NCI-H510A (cell line): ENCODE measurements around the gene SPATC1L.

ENCODE experiments used
- DNase-seq: peaks from one replicate; lab custom pipeline; 2025; lab: John Stamatoyannopoulos, UW

SPATC1L gene

DNA sequence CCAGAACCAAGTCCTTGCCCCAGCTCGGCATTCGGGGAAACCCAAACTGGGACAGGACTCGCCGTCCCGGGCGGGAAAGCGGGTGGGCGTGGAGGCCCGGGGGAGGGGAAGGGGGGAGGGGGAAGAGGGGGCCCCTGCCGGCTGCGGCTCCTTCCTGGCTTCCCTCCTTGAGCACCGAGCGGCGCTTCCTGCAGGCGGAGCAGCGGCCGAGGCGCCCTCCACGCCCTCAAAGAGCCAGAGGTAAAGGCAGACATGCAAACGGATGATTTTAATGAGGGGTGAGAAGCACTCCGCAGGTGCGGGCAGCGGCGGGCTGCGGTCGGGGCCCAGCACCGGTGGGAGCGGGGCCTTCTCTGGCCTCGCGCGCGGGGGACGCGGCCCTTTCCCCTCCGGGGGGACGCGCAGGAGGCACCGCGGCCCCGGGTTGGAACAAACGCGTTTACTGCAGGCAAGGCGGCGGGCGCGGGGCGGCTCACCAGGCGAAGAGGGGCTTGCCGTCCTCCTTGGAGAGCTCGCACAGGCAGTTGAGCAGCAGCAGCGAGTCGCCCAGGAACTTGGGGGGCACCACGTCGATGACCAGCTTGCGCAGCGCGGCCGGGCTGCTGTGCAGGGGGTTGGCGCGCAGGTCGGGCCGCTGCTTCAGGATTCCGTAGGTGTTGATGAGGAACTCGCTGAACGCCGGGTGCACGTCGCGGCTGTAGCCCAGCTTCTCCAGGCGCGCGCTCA is 23.2 kb downstream of the SPATC1L start:
- no peak for DNase-seq

- no peak for DNase-seq
Measured at GRCh38 chr21:46160657-46160906, 23.7 kb downstream of the SPATC1L start.

GRCh38 chr21:46159841-46160656 is 24.2 kb downstream of the SPATC1L start:
- no peak for DNase-seq

GRCh38 chr21:46159390-46159789 is 24.9 kb downstream of the SPATC1L start:
- DNase-seq: no peak

DNA sequence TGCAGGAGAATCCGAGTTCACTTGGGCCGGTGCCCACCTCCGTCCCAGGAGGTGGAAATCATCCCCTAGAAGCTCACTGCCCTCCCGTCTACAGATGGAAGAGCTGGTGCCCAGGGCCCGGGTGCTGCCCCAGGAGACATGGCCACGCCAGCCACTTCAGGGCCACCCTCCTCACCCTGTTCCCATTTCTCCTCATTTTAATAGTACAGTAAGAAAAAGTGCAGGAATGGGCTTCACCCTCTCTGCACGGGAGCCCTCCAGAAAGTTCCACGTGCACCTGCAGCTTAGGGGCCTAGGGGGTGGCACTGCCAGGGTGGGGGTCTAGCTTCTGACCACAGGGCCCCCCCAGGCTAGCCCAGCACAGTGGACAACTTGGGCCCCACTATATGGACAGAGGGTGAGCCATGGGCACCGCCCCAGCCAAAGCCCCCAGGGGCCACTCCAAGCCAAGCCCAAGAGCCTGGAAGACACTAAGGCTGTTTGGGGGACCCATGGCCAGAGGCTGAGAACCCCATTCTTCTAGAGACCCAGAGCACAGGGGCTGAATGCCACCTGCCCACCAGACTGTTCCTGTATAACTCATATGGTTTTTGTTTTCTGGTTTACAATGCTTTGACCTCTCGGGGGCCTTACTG is 25.5 kb downstream of the SPATC1L start:
- DNase-seq: no peak

DNA sequence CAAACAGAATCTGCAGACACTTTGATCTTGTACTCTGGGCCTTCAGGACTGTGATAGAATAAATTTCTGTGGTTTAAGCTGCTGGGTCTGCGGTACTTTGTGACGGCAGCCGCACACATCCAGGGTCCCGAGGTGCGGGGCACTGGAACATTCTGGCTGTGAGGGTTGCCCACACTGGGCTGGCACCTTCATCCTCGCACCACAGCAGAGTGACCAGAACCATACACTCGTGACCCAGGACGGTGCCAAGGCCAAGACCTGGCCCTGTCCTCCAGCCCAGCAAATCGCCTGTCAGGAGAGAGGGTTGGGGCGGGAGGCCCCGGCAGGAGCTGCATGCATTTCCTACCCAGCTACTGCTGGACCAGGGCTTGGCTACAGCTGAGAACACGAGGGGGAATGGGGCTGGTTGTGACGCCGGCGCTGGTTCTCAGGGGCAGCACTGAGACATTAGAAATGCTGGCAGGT is 26.2 kb downstream of the SPATC1L start:
- no peak for DNase-seq

GRCh38 chr21:46157396-46157986 is 26.8 kb downstream of the SPATC1L start:
- no peak for DNase-seq

DNA sequence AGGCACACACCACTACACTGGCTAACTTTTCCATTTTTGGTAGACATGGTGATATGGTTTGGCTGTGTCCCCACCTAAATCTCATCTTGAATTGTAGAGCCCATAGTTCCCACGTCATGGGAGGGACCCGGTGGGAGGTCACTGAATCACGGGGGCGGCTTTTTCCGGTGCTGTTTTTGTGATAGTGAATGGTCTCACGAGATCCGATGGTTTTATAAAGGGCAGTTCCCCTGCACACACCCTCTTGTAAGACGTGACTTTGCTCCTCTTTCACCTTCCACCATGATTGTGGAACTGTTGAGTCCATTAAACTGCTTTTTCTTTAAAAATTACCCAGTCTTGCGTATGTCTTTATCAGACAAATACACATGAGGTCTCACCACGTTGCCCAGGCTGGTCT is 27.6 kb downstream of the SPATC1L start:
- DNase-seq: no peak

- no peak for DNase-seq
Measured at GRCh38 chr21:46156378-46156645, 27.9 kb downstream of the SPATC1L start.

GRCh38 chr21:46155514-46156377 is 28.5 kb downstream of the SPATC1L start, which contains the start of gene FTCD:
Gene FTCD, minus strand, starts transcription at chr21:46155579. Its CDS starts 56 bp downstream, at chr21:46155523.
- DNase-seq: no peak

- no peak for DNase-seq
Measured at GRCh38 chr21:46154955-46155513, 29.2 kb downstream of the SPATC1L start.

DNA sequence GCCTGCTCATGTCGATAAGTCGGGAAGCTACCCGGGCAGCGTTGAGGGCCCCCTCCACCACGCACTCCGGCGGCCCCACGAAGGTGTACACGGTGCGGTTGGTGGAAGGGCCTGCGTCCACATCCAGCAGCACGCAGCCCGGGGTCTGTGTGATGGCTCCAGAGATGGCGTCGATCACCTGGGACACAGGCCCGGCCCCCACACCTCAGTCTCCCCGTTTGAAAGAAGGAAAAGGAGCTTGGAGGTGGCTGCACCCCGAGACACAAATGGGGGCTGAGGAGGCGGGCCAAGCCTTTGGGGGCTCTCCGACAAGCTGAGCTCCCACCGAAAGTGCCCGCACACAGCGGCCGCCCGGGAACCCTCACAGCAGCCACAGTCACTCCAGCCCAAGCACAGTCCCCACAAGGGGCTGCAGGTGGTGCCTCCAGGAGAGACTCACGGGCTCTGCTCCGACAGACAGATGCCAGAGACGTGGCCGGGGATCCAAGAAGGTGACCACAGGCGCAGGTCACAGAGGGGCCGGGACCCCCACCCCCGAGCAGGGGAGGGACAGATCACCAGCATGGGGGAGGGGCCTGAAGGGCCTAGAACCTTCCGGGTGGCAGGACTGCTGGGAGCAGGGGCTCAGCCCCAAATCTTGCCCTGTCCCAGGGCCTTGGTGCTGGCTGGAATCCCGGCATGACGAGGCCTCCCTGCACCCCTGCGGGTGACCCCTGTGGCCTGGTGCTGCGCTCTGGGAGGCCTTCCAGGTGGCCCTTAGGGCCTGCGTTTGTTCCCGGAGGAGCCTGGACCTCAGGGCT is 29.9 kb downstream of the SPATC1L start:
- no peak for DNase-seq

DNA sequence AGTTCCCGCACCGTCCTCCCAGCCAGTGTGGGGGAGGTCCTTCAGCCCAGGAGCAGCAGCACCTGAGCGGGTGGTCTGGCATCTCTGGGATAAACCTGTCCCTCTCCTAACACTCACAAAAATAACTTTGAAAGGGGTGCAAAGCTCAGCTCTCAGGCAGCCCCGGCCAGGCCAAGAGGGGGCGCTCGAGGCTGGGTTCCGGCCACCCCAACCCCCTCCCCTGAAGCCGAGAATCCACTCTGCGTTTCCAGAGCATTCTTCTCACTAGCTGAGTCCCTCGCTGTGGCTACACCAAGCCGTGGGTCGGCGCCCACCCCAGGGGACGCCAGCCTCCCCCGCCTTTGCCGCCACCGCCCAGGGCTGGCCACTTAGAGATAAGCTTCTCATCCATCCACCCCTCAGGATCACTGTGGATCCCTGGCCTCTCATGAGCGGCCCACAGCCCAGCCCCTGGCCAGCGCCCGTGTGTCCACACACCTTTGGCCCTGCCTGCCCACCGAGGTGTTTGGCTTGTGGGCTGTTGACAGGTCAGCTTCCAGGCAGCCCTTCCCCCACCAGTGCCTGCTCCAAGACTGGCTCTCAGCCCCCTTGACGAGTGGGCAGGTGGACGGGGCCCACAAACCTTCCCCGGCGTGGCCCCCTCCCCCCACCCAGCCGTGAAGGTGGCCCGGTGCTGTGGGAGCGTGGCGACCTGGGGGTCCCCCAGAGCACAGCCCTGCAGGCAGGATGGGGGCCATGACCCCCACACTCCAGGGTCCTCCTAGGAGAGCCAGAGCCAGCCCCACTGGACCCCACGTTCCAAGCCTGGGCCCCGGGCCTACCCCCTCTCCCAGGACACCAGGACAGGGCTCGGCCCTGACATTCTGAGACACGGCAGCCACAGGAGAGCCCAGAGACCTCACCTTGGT is 30.8 kb downstream of the SPATC1L start:
- DNase-seq: no peak

DNA sequence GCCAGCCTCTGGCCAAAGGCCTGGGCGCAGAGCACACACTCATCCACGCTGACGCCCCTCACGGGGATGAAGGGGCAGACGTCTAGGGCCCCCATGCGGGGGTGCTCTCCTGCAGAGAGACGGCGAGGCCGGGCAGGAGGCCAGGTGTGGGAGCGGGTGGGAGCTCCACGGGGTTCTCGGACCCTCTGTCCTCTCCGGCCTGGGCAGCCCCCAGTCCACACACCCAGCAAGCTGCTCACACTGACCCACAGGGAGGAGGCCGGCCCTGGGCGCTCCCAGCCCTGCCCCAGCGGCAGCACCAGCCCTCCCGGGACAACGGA is 31.4 kb downstream of the SPATC1L start:
- no peak for DNase-seq

DNA sequence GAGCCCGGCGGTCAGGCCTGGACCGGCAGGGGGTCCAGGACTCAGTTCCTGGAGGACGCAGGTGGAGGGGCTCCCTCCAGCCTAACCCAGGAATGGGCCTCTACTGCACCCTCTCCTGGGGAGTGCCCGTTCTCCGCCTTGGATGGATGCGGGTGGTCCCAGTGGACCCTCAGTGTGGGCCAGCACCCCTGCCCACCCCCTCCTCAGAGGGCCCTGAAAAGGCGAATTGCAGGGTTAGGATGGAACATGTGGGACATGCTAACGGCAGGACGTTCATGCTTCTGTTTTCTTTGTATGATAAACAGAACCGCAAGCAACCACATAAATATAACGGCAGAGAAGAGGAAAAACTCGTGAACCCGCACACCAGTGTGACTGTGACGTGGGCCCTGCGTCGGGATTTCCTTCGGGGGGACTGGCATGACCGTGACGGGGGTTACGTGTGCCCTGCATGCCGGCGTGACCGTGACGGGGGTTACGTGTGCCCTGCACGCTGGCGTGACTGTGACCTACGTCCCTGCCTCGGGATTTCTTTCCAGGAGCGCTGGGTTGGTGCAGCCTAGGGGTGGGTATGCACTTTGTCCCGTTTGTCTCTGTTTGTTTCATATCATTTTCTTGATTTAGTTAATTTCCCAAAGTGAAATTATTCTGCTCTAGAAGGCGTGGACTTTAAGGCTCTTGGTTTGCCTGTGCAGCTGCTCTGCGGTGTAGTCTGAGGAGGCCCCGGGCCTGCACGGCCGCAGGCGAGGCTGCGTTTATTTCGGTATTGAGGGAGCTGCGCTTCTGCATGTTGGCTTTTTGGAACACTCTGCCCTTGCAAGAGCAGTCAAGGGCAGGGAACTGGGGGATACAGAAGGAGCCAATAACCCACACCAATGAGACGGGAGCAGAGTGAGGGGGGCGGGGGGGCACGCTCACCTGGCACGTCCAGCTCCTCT is 32.0 kb downstream of the SPATC1L start:
- no peak for DNase-seq

DNA sequence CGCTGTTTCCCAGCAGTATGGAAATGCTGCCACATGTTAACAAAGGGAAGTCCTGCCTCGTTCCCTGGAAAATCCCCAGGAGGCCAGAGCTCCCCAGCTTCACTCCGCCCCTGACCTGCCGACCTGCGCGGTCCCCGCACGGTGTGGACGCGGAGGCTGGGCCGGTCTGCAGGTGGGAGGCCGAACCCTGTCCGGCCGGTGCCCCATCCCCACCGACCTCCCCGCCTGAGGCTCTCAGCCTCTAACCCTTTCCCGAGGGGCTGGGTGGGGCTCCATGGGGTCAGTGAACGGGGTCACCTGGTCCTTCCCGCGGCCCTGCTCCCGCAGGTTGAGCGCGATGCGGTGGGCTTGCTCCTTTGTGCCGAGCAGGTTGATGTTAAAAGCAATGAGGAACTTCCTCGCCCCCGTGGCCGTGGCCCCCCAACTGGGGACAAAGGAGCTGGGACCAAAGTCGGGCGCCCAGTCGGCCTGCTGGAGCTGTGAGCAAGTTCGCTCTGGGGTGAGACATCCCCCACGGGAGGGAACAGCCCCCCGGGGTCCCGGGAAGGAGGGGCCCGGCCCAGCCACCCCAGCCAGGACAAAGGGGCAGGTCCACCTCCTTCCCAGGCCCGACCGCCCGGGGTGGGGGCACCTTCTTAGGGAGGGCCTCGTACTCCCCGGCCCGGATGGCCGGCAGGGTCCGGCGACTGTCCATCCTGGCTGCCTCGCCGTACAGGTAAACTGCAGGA is 32.8 kb downstream of the SPATC1L start:
- DNase-seq: no peak

DNA sequence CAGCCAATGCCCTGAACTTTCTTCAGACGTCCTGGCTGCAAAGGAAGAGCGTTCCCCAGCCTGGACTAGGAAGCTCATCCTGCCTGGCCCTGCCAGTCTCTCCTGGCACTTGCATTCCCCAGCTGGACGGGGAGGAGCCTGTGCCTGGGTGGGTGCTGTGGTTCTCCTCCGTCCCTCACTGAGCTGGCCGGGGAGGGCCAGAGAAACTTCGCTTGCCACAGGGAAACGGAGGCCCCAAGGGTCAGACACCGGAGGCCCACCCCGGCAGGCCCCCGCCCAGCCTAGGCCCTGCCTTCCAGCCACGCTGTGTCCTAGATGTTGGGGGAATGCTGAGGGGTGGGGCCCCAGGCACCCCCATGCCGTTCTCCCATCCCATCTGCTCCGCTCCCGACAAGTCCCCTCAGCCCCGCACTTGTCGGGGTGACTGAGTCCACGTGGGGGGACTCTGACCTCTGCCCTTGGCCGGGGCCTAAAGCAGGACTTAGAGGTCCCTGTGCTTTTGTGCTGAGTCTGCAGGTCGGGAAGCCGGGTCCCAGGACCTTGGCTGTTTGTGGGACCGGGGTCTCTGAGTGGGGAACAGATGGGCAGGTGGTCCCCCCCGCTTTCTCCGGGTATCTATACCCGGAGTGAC is 33.7 kb downstream of the SPATC1L start:
- DNase-seq: no peak

GRCh38 chr21:46150073-46150472 is 34.2 kb downstream of the SPATC1L start:
- no peak for DNase-seq
